GM19351 (cell line): ENCODE measurements around the gene RHBG.

Source experiments
- ATAC-seq: cut with Tn5 transposase; IDR thresholded peaks from one replicate; pipeline ENCODE4 v1.9.1; 2021; ENCODE audit warnings: mild to moderate bottlenecking, moderate library complexity; ENCODE audit not compliant: unreplicated experiment

The RHBG gene

GRCh38 chr1:156402331-156403020, 33.5 kb downstream of the RHBG start:
- no peak for ATAC-seq

- ATAC-seq: no peak
Observed at GRCh38 chr1:156405670-156406069, 36.7 kb downstream of the RHBG start.

- ATAC-seq: no peak
Observed at GRCh38 chr1:156406251-156406650, 37.2 kb downstream of the RHBG start.

- no peak for ATAC-seq
Observed at GRCh38 chr1:156407344-156407743, 38.3 kb downstream of the RHBG start.

- no peak for ATAC-seq
Observed at GRCh38 chr1:156407760-156408159, 38.7 kb downstream of the RHBG start.

DNA sequence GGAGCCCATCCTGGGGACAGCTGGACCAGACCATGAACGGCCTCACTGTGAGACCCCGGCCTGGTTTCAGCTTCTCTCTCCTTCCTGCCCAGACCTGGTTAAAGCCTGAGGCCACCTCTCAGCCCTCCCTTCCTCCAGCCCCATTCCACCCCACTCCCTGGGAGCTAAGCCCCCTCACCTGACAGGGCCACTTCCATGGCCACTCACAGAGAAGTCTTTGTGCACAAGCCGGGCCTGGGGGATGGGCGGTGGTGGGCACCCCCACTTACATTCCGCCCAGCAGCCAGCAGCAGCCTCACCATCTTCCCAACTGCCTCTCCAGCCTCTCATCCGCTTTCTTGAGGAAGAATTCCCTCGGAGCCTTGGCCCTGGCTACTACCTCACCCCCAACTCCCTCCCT, 40.4 kb downstream of the RHBG start:
- ATAC-seq: no peak

- ATAC-seq: no peak
Observed at GRCh38 chr1:156410238-156410637, 41.2 kb downstream of the RHBG start.

- no peak for ATAC-seq
Observed at GRCh38 chr1:156410740-156411139, 41.7 kb downstream of the RHBG start.

DNA sequence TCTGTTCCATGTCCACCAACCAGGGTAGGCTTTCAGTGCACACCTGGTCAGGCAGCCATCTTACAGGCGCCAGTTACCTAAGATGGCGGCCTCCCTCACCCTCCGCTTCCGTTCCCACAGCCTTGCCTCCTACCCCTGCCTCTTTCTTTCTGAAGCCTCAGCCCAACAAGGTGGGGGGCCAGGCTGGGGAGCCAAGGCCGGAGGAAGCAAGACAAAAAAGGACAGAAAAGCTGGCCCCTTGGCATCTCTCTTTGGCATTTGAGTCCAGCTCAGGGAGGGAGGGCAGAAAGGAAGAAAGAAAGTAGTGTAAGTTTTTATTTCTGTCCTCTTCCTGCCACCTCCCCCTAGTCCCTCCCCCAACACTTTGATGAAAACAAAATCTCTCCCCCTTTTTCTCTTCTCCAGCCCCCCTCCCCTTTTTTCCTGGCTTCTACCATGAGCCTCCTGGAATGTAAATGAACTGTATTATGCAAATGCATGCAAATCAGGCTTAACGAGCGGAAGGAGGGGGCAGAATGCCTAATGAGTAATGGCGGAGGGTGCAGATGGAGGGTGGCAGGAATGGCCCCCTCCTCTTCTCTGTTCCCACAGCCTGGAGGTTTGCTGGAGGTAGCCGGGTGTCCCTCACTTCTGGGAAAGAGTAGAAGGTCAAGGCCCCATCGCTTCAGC, 43.8 kb downstream of the RHBG start:
- no peak for ATAC-seq

GRCh38 chr1:156413391-156414246, 44.6 kb downstream of the RHBG start:
- no peak for ATAC-seq

DNA sequence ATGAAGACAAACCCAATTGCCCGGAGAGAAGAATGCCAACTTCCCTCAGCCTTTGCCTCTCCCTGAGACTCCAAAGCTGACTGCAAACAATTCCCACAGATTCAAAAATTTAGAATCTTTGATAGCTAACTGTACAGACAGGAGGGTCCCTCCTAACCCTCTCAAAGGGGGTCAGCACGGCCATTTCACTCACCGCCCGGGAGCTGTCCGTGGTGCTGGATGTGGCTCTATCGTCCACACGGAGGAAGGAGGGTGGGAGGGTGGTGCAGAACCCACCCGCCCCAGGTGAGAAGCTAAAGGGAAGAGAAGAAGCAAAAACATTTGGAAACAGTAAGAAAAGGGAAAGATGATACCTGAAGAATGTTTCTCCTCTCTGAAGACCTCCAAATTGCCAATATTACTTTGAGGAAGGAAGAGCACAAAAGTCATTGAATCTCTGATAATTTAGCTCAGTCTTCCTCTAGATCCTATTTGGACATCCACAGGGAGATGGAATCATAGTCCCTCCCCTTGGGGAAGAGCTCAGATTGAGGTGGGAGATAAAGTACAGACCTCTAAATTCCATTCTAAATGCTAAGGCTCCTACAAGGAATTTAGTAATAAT, 45.6 kb downstream of the RHBG start:
- no peak for ATAC-seq

DNA sequence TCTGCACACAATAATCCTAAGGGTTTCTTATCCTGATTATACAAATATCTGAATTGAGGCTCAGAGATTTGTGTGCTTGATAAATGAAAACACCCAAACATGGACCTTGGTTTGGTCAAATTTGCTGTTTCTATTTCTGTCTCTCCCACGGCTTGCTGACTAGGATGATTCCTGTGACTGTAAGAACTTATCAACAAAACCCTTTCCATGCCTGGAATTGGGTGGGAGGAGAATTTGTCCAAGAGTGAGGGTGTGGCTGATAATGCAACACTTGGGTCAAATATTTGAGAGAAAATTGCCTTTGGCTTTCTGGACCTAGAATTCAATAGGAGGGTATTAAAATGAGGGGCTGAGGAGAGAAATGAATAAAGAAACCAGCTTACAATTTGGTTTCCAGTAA, 48.0 kb downstream of the RHBG start:
- no peak for ATAC-seq

DNA sequence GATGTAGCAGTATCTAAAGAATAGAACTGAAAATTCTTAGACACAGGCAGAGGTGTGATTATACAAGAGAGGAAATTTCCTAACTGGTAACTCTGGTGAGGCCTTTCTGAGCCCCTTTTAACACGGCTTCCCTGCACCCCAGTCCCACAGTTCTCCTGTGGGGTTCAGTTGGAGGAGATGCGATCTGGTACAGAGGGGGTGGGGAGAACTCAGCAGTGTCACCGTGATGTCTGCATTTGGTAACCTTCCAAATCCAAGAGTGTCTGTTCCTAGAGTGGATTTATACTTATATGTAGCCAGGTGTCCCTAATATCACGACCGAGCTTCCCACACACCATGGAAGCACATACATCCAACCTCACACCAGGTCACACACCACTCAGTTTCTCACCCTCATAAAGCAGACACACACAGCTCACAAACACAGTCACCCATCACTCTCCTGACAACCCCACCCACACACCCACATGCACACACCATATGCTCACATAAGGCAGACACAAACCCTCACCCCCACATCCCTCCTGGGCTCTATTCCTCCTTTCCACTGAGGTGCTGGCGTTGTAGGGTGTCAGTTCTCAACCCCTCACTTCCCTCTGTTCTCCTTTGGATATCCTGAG, 48.5 kb downstream of the RHBG start:
- no peak for ATAC-seq

GRCh38 chr1:156418416-156419070, 49.5 kb downstream of the RHBG start:
- no peak for ATAC-seq

- ATAC-seq: no peak
Observed at GRCh38 chr1:156419854-156420204, 50.8 kb downstream of the RHBG start.

DNA sequence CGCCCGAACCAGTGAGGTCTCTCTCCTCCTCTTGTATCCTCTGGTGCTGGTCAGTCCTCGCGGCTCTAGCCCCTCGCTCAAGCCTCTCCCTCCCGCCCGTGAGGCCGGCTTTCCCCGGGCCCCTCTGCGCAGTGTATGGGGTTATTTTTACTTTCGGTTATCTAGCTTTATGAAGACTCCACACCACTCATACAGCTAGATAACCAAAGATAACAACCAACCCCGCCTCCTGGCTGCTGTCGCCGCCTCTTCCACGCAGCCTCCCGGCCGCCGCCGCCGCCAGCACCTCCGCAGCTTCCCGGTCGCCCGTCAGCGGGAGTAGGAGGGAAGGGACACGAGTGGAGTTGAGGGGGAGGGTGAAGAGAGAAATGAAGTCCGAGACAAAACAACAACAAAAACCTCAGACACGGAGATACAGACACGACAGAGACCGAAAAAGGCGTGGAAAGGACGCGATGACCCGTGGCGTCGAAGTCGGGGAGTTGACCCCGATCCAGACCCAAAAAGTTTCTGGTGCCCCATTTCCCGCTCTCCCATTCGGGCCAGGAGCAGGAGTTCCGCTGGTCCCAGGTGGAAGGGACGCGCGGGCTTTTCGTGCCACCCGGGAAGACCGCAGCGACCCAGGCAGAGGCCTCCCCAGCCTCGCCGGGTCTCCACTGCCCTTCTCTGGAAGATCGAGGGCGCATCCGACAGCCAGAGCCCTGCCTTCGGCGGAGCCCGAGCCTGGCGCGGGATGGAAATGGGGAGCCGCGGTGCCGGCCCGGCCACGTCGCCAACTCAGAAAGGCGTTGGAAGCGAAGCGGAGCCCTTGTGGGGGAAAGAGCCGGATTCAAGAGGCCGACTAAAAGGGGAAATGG, 51.4 kb downstream of the RHBG start:
- ATAC-seq: no peak

- ATAC-seq: peak; percentile 75
Observed at GRCh38 chr1:156421062-156421938, 52.3 kb downstream of the RHBG start.

GRCh38 chr1:156421939-156422601, 53.1 kb downstream of the RHBG start:
- no peak for ATAC-seq
